H1 (cell line): ENCODE measurements around the gene KLHL1. TPM values are rescaled to one million over a fixed set of nuclear protein-coding genes. Genes with fewer than 3 reads are reported as not detected.

Experiments
- CTCF ChIA-PET: fragments of 300-600 bp; sonication (Branson Sonifier 250); formaldehyde crosslinking; loops from one replicate; lab custom pipeline; 2021; ENCODE audit not compliant: partially characterized antibody; lab: Charles Lee
- POLR2A ChIA-PET: fragments of 300-600 bp; sonication (Branson Sonifier 250); formaldehyde crosslinking; loops from one replicate; lab custom pipeline; 2021; ENCODE audit warnings: inconsistent platforms; ENCODE audit not compliant: partially characterized antibody; lab: Charles Lee
- DNase-seq, 2 experiments: peaks; one replicate each; pipeline versions ENCODE4 v3.0.0 to v3.0.0-alpha.2; 2010 to 2022; ENCODE audit warnings: low spot score in 2 of 2, low read depth in 1 of 2, mixed read lengths in 1 of 2
- FAIRE-seq: peaks from 2 replicates; lab custom pipeline; 2011; peaks lifted over from hg19 to GRCh38; lab: Jason Lieb, UNC
- H2AFZ ChIP-seq: 2 replicates; pipeline ENCODE4 v1.8.1; 2012; ENCODE audit warnings: low read length, inconsistent platforms
- H2AK5ac ChIP-seq: 2 replicates; pipeline ENCODE4 v1.6.1; 2013; ENCODE audit warnings: low read depth, low read length
- H2BK120ac ChIP-seq: replicated peaks from 2 replicates; pipeline ENCODE3; 2013; ENCODE audit warnings: low read depth, low read length, inconsistent platforms
- H2BK12ac ChIP-seq: 2 replicates; pipeline ENCODE4 v1.6.1; 2013; ENCODE audit warnings: low read depth, low read length
- H2BK15ac ChIP-seq: 2 replicates; pipeline ENCODE4 v1.6.1; 2013; ENCODE audit warnings: low read length
- H2BK20ac ChIP-seq: 2 replicates; pipeline ENCODE4 v1.6.1; 2013; ENCODE audit warnings: low read length
- H2BK5ac ChIP-seq: 2 replicates; pipeline ENCODE4 v1.6.1; 2013; ENCODE audit warnings: low read depth, low read length
- H3K14ac ChIP-seq: 2 replicates; pipeline ENCODE4 v1.6.1; 2013; ENCODE audit warnings: inconsistent platforms; ENCODE audit not compliant: insufficient read length
- H3K18ac ChIP-seq: 2 replicates; pipeline ENCODE4 v1.6.1; 2013; ENCODE audit warnings: low read length; ENCODE audit errors: extremely low read depth
- H3K23ac ChIP-seq: 2 replicates; pipeline ENCODE4 v1.6.1; 2013; ENCODE audit warnings: inconsistent platforms; ENCODE audit not compliant: insufficient read length
- H3K23me2 ChIP-seq: 2 replicates; pipeline ENCODE4 v1.6.1; 2013; ENCODE audit warnings: low read depth, low read length
- H3K27ac ChIP-seq: 2 replicates; pipeline ENCODE4 v1.6.1; 2011; ENCODE audit warnings: low read depth, low read length, inconsistent platforms
- H3K27me3 ChIP-seq, 4 experiments: replicated peaks in 1 of 4; 1 replicate in 1 of 4; 2 replicates in 3 of 4; pipeline versions ENCODE4 v1.6.1 to v1.8.1; 2011 to 2013; ENCODE audit warnings: low read length in 3 of 4, mild to moderate bottlenecking in 3 of 4, inconsistent platforms in 2 of 4, mixed read lengths in 2 of 4, moderate library complexity in 1 of 4; ENCODE audit not compliant: control insufficient read depth in 3 of 4, insufficient read depth in 3 of 4; ENCODE audit errors: extremely low read depth in 1 of 4
- H3K36me3 ChIP-seq, 4 experiments: 2 replicates each; pipeline versions ENCODE4 v1.6.1 to v1.8.1; 2011 to 2013; ENCODE audit warnings: mild to moderate bottlenecking in 4 of 4, low read length in 3 of 4, moderate library complexity in 2 of 4, control low read depth in 1 of 4, inconsistent platforms in 1 of 4; ENCODE audit not compliant: insufficient read depth in 4 of 4, control insufficient read depth in 2 of 4
- H3K4ac ChIP-seq: replicated peaks from 2 replicates; pipeline ENCODE3; 2013; ENCODE audit warnings: low read length, low read depth, mixed read lengths, inconsistent platforms; ENCODE audit not compliant: insufficient read length
- H3K4me1 ChIP-seq, 4 experiments: replicated peaks in 1 of 4; 1 replicate in 1 of 4; 2 replicates in 3 of 4; pipeline versions ENCODE4 v1.6.1 to v1.8.1; 2011 to 2013; ENCODE audit warnings: low read length in 3 of 4, inconsistent platforms in 2 of 4, mixed read lengths in 1 of 4; ENCODE audit not compliant: insufficient read depth in 4 of 4, control insufficient read depth in 3 of 4
- H3K4me2 ChIP-seq, 2 experiments: 2 replicates each; pipeline versions ENCODE4 v1.6.1 to v1.8.1; 2011 to 2013; ENCODE audit warnings: low read depth in 2 of 2, low read length in 2 of 2, control low read depth in 1 of 2, inconsistent platforms in 1 of 2, mild to moderate bottlenecking in 1 of 2; ENCODE audit not compliant: insufficient read depth in 1 of 2
- H3K4me3 ChIP-seq, 4 experiments: fragments of 200-600, 300-600 bp in 1 of 4; sonication (generic), shearing (Covaris generic), sonication (Bioruptor Twin) in 1 of 4; 2 replicates each; pipeline versions ENCODE4 v1.5.1 to v1.8.1; 2011 to 2016; ENCODE audit warnings: low read length in 4 of 4, low read depth in 3 of 4, control low read depth in 2 of 4, inconsistent platforms in 2 of 4, mild to moderate bottlenecking in 2 of 4, mixed read lengths in 1 of 4, moderate library complexity in 1 of 4; ENCODE audit not compliant: insufficient read depth in 2 of 4; ENCODE audit errors: extremely low read depth in 1 of 4
- H3K56ac ChIP-seq: replicated peaks from 2 replicates; pipeline ENCODE3; 2013; ENCODE audit warnings: low read depth, mild to moderate bottlenecking, mixed read lengths, low read length, inconsistent platforms; ENCODE audit not compliant: insufficient read length
- H3K79me1 ChIP-seq: 2 replicates; pipeline ENCODE4 v1.6.1; 2013; ENCODE audit warnings: low read depth, low read length, control low read depth
- H3K79me2 ChIP-seq, 2 experiments: 2 replicates each; pipeline versions ENCODE4 v1.6.1 to v1.8.1; 2012 to 2013; ENCODE audit warnings: low read length in 2 of 2, mild to moderate bottlenecking in 2 of 2, inconsistent platforms in 1 of 2; ENCODE audit not compliant: insufficient read depth in 2 of 2, control insufficient read depth in 1 of 2
- H3K9ac ChIP-seq, 4 experiments: replicated peaks in 1 of 4; 1 replicate in 1 of 4; 2 replicates in 3 of 4; pipeline versions ENCODE4 v1.6.1 to v1.8.1; 2011 to 2013; ENCODE audit warnings: low read depth in 3 of 4, low read length in 3 of 4, control low read depth in 2 of 4, mild to moderate bottlenecking in 2 of 4, moderate library complexity in 2 of 4, inconsistent platforms in 1 of 4; ENCODE audit errors: extremely low read depth in 1 of 4
- H3K9me3 ChIP-seq, 2 experiments: 2 replicates each; pipeline versions ENCODE4 v1.6.1 to v1.8.1; 2012 to 2013; ENCODE audit warnings: mild to moderate bottlenecking in 2 of 2, moderate library complexity in 2 of 2, control low read depth in 1 of 2, inconsistent platforms in 1 of 2, low read depth in 1 of 2, low read length in 1 of 2, mixed read lengths in 1 of 2; ENCODE audit not compliant: insufficient read depth in 2 of 2
- H4K20me1 ChIP-seq, 2 experiments: replicated peaks in 1 of 2; 2 replicates each; pipeline versions ENCODE3 to v1.8.1; 2011 to 2013; ENCODE audit warnings: inconsistent platforms in 2 of 2, low read length in 2 of 2, mild to moderate bottlenecking in 1 of 2; ENCODE audit not compliant: insufficient read depth in 2 of 2, control insufficient read depth in 1 of 2
- H4K5ac ChIP-seq: 2 replicates; pipeline ENCODE4 v1.6.1; 2013; ENCODE audit warnings: low read length, low read depth, mixed read lengths, inconsistent platforms; ENCODE audit not compliant: insufficient read length
- H4K8ac ChIP-seq: 2 replicates; pipeline ENCODE4 v1.8.0; 2013; ENCODE audit warnings: mild to moderate bottlenecking, moderate library complexity, low read length, inconsistent platforms; ENCODE audit not compliant: insufficient read depth; ENCODE audit errors: extremely low read depth
- H4K91ac ChIP-seq: replicated peaks from 2 replicates; pipeline ENCODE3; 2013; ENCODE audit warnings: low read length, mixed read lengths, inconsistent platforms; ENCODE audit not compliant: insufficient read length
- GABPA ChIP-seq: IDR thresholded peaks from 2 replicates; pipeline ENCODE4 v1.6.1; 2011; ENCODE audit warnings: mild to moderate bottlenecking, low read length, moderate library complexity, borderline replicate concordance; ENCODE audit not compliant: insufficient read depth
- SUZ12 ChIP-seq: fragments of 200-600 bp; sonication (generic); IDR thresholded peaks from 2 replicates; pipeline ENCODE4 v1.6.1; 2012; ENCODE audit warnings: mild to moderate bottlenecking, inconsistent platforms, low read length, moderate library complexity, mixed read lengths
- WGBS, 2 experiments: shearing (Covaris generic) in 1 of 2; methylation state at CpG; one replicate each; pipeline versions ENCODE4 v1.1.6 to v1.1.7; 2013 to 2015; ENCODE audit warnings: low lambda C conversion rate in 2 of 2, mixed read lengths in 2 of 2, inconsistent platforms in 1 of 2, low coverage in 1 of 2, missing lambda C conversion rate in 1 of 2; ENCODE audit not compliant: insufficient replicate concordance in 2 of 2, insufficient coverage in 1 of 2, insufficient read length in 1 of 2; ENCODE audit errors: extremely low coverage in 1 of 2, missing lambda C conversion rate in 1 of 2; 5-methylcytosine and 5-hydroxymethylcytosine counted together
- polyA plus RNA-seq, 7 experiments: library from polyadenylated mRNA; depleted of rRNA in 3 of 7; stranded (reverse) in 5 of 7; unstranded in 2 of 7; fragments of >200 nt in 5 of 7; fragments of 200-250 nt in 2 of 7; gene quantifications; 1 replicate in 5 of 7; 2 replicates in 1 of 7; 4 replicates in 1 of 7; pipeline versions ENCODE4 v1.2.1 to v1.2.3, GENCODE V29; 2011 to 2013; ENCODE audit warnings: missing spikeins in 2 of 7, mixed read lengths in 2 of 7
- total RNA-seq: library from RNA; stranded (reverse); fragmentation: NEBNext Ultra II Directional; extraction: Animal tissue kit (Norgen Biotek cat#: 25700); gene quantifications from 2 replicates; pipeline ENCODE4 v1.2.1, GENCODE V29; 2021

KLHL1 gene
- total and polyA plus RNA-seq, 2 of the 8 experiments (the other 6 are each of a cell fraction or from before 2014, with no cell fraction given) = not detected

GRCh38 chr13:69879936-69880335 is 228.3 kb downstream of the KLHL1 start:
- no peaks in the 10 kb centered on the region for H3K4me1 ChIP-seq
- no peak for DNase-seq
- H3K56ac ChIP-seq = no peak overlapping the region
- FAIRE-seq = no peak
- no peak overlapping the region for H2BK120ac ChIP-seq
- ChIA-PET POLR2A (no interaction called here), CTCF (no interaction called here)
- no peaks in the 10 kb centered on the region for H3K79me2 ChIP-seq
- H2AK5ac ChIP-seq = no peak overlapping the region
- no peak overlapping the region for H2BK5ac ChIP-seq
- no peak overlapping the region for H4K8ac ChIP-seq
- H3K9me3 ChIP-seq = no peaks in the 10 kb centered on the region
- no peak overlapping the region for H2BK20ac ChIP-seq
- no peak overlapping the region for H2BK15ac ChIP-seq
- no peaks in the 10 kb centered on the region for H3K23me2 ChIP-seq
- H4K91ac ChIP-seq = no peak overlapping the region
- H2AFZ ChIP-seq = no peak overlapping the region
- H2BK12ac ChIP-seq = no peak overlapping the region
- 100% methylated on average over 1 of the region's 1 CpG; no CpG with 5 or more reads in 1 of the 2 experiments for WGBS, 2 experiments
- no peak overlapping the region for H4K5ac ChIP-seq
- H3K18ac ChIP-seq = no peak overlapping the region
- H3K27ac ChIP-seq = no peak overlapping the region
- H3K23ac ChIP-seq = no peak overlapping the region
- H3K4me3 ChIP-seq = no peak overlapping the region
- no peaks in the 10 kb centered on the region for H3K36me3 ChIP-seq
- H3K14ac ChIP-seq = no peak overlapping the region
- H3K79me1 ChIP-seq = no peaks in the 10 kb centered on the region
- no peak overlapping the region for H3K4me2 ChIP-seq
- no peak overlapping the region for H3K4ac ChIP-seq
- TF ChIP-seq GABPA (no peak), SUZ12 (no peak)
- TF ChIP-seq, all 59 proteins: peak for 0
- Histone ChIP-seq H3K27me3 (no peaks in the 10 kb centered on the region), H4K20me1 (no peaks in the 10 kb centered on the region), H3K9ac (no peak overlapping the region)
